Measurements from ENCODE around the gene TNS3.

TNS3 gene

GRCh38 chr7:47256016-47256415 lies 325.9 kb downstream of the TNS3 start:
- Histone ChIP-seq H3K27ac (ENCODE audit: low read length) (no peak overlapping the region), H3K27me3 (ENCODE audit: control insufficient read depth, insufficient read depth, low read length) (peaks cover 15% of the 10 kb centered on the region), H3K9me3 (ENCODE audit: control insufficient read depth, low read depth, low read length) (no peaks in the 10 kb centered on the region), H3K36me3 (ENCODE audit: control insufficient read depth, low read depth, low read length) (no peaks in the 10 kb centered on the region), H3K9ac (ENCODE audit: low read length) (no peak overlapping the region), H3K4me1 (ENCODE audit: control insufficient read depth, low read depth, low read length) (peaks cover 4% of the 10 kb centered on the region), H3K4me3 (ENCODE audit: low read length) (no peak overlapping the region)

DNA sequence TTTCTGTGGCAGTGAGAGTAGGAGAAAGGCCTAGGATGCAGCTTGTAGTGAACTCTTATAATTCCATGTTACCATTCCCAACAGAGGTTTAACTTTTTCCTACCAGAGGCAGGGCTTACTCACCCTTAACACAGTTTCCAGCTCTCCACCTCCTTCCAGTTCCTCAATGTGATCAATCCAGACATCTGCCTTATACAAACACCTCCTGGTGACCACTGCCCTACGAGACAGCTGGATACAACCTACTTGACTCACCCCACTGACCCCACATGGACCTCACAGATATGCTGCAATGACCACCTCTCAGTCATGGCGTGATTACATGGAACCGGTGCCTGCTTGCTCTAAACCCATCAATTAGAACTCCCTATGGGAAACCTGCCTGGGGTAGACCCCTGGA lies 326.5 kb downstream of the TNS3 start:
- H3K4me1 ChIP-seq (ENCODE audit: control insufficient read depth, low read depth, low read length), result peaks cover 4% of the 10 kb centered on the region
- H3K36me3 ChIP-seq (ENCODE audit: control insufficient read depth, low read depth, low read length), result no peaks in the 10 kb centered on the region
- H3K9me3 ChIP-seq (ENCODE audit: control insufficient read depth, low read depth, low read length), result no peaks in the 10 kb centered on the region
- H3K4me3 ChIP-seq (ENCODE audit: low read length), result no peak overlapping the region
- no peak overlapping the region for H3K27ac ChIP-seq (ENCODE audit: low read length)
- H3K27me3 ChIP-seq (ENCODE audit: control insufficient read depth, insufficient read depth, low read length), result peaks cover 15% of the 10 kb centered on the region
- H3K9ac ChIP-seq (ENCODE audit: low read length), result no peak overlapping the region

- Histone ChIP-seq H3K36me3 (ENCODE audit: control insufficient read depth, low read depth, low read length) (no peaks in the 10 kb centered on the region), H3K27me3 (ENCODE audit: control insufficient read depth, insufficient read depth, low read length) (peaks cover 15% of the 10 kb centered on the region), H3K9me3 (ENCODE audit: control insufficient read depth, low read depth, low read length) (no peaks in the 10 kb centered on the region), H3K9ac (ENCODE audit: low read length) (no peak overlapping the region), H3K4me1 (ENCODE audit: control insufficient read depth, low read depth, low read length) (peaks cover 4% of the 10 kb centered on the region), H3K4me3 (ENCODE audit: low read length) (no peak overlapping the region), H3K27ac (ENCODE audit: low read length) (no peak overlapping the region)
Observed at GRCh38 chr7:47255007-47255406, 326.9 kb downstream of the TNS3 start.

- no peak overlapping the region for H3K27ac ChIP-seq (ENCODE audit: low read length)
- H3K36me3 ChIP-seq (ENCODE audit: control insufficient read depth, low read depth, low read length), result no peaks in the 10 kb centered on the region
- H3K27me3 ChIP-seq (ENCODE audit: control insufficient read depth, insufficient read depth, low read length), result peaks cover 15% of the 10 kb centered on the region
- no peaks in the 10 kb centered on the region for H3K9me3 ChIP-seq (ENCODE audit: control insufficient read depth, low read depth, low read length)
- peaks cover 4% of the 10 kb centered on the region for H3K4me1 ChIP-seq (ENCODE audit: control insufficient read depth, low read depth, low read length)
- H3K9ac ChIP-seq (ENCODE audit: low read length), result peak overlapping the region; percentile 10
- peak overlapping the region; percentile 58 for H3K4me3 ChIP-seq (ENCODE audit: low read length)
Observed at GRCh38 chr7:47254081-47254977, 327.6 kb downstream of the TNS3 start.

DNA sequence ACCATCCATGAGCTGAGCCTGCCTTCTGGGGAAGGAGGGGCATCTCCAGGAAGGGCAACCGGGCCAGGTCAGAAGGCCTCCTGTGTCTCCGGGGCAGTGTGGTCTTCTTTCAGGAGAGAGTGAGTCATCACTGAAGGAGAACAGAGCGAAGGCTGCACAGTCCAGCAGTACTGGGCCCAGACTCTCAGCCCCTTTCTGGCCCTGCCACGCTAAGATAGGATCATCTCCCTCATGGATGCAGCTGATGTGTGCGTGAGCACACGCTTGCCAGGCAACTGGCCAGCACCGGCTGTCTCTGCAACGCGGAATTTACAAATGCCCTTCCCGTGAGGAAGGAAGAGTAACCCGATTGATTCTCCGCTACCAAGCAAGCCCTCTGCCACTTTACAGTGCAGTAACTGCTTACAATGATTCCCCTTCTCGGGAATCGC lies 328.2 kb downstream of the TNS3 start:
- no peaks in the 10 kb centered on the region for H3K9me3 ChIP-seq (ENCODE audit: control insufficient read depth, low read depth, low read length)
- no peaks in the 10 kb centered on the region for H3K36me3 ChIP-seq (ENCODE audit: control insufficient read depth, low read depth, low read length)
- peak overlapping the region; percentile 58 for H3K4me3 ChIP-seq (ENCODE audit: low read length)
- H3K27me3 ChIP-seq (ENCODE audit: control insufficient read depth, insufficient read depth, low read length), result peaks cover 15% of the 10 kb centered on the region
- H3K27ac ChIP-seq (ENCODE audit: low read length), result no peak overlapping the region
- H3K4me1 ChIP-seq (ENCODE audit: control insufficient read depth, low read depth, low read length), result peaks cover 4% of the 10 kb centered on the region
- H3K9ac ChIP-seq (ENCODE audit: low read length), result peak overlapping the region; percentile 10

DNA sequence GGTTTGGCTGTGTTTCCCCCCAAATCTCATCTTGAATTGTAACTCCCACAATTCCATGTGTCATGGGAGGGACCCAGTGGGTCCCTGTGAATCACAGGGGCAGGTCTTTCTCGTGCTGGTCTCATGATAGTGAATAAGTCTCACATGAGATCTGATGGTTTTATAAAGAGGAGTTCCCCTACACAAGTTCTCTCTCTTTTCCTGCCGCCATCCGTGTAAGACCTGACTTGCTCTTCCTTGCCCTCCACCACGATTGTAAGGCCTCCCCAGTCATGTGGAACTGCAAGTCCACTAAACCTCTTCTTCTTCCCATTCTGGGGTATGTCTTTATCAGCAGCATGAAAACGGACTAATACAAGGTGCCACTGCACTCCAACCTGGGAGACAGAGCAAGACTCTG lies 329.2 kb downstream of the TNS3 start:
- Histone ChIP-seq H3K9me3 (ENCODE audit: control insufficient read depth, low read depth, low read length) (no peaks in the 10 kb centered on the region), H3K27ac (ENCODE audit: low read length) (no peak overlapping the region), H3K4me3 (ENCODE audit: low read length) (no peak overlapping the region), H3K27me3 (ENCODE audit: control insufficient read depth, insufficient read depth, low read length) (peaks cover 15% of the 10 kb centered on the region), H3K4me1 (ENCODE audit: control insufficient read depth, low read depth, low read length) (peaks cover 4% of the 10 kb centered on the region), H3K36me3 (ENCODE audit: control insufficient read depth, low read depth, low read length) (no peaks in the 10 kb centered on the region), H3K9ac (ENCODE audit: low read length) (no peak overlapping the region)

DNA sequence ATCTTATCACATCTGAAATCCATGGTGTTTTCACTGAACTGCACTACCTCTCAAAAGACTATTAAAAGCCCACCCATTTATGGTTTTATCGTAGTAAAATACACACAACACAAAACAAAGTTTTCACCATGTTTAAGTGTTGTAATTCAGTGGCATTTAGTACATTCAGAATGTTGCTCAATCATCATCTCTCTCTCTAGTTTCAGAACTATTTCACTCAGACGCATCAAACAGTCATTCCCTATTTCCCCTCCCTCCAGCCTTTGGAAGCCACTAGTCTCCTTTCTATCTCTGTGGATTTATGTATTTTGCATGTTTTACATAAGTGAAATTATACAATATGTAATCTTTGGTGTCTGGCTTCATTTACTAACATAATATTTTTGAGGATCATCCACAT lies 332.6 kb downstream of the TNS3 start:
- Histone ChIP-seq H3K4me3 (ENCODE audit: low read length) (no peak overlapping the region), H3K9ac (ENCODE audit: low read length) (no peak overlapping the region), H3K27ac (ENCODE audit: low read length) (no peak overlapping the region), H3K36me3 (ENCODE audit: control insufficient read depth, low read depth, low read length) (no peaks in the 10 kb centered on the region), H3K27me3 (ENCODE audit: control insufficient read depth, insufficient read depth, low read length) (peaks cover 7% of the 10 kb centered on the region), H3K9me3 (ENCODE audit: control insufficient read depth, low read depth, low read length) (no peaks in the 10 kb centered on the region), H3K4me1 (ENCODE audit: control insufficient read depth, low read depth, low read length) (peaks cover 4% of the 10 kb centered on the region)

- Histone ChIP-seq H3K9ac (ENCODE audit: low read length) (no peak overlapping the region), H3K4me1 (ENCODE audit: control insufficient read depth, low read depth, low read length) (peaks cover 3% of the 10 kb centered on the region), H3K27me3 (ENCODE audit: control insufficient read depth, insufficient read depth, low read length) (peaks cover 7% of the 10 kb centered on the region), H3K27ac (ENCODE audit: low read length) (no peak overlapping the region), H3K36me3 (ENCODE audit: control insufficient read depth, low read depth, low read length) (no peaks in the 10 kb centered on the region), H3K9me3 (ENCODE audit: control insufficient read depth, low read depth, low read length) (no peaks in the 10 kb centered on the region), H3K4me3 (ENCODE audit: low read length) (no peak overlapping the region)
Observed at GRCh38 chr7:47248797-47249196, 333.1 kb downstream of the TNS3 start.

DNA sequence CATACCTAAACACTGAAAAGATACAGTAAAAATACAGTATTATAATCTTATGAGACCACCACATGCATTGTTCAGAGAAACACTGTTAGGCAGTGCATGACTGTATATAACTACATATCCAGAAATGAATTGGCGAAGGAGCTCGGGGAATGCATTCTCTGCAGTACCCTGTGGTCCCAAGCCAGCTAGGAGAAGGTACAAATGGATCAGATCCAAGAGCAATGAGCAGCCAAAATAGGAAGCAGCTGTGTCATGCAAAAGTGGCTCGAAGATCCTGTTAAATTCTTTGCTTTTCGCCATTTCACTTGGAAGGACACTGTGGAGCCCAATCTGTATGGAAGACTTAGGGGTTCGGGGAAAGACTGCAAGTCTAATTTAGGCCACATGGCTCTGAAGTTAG lies 334.8 kb downstream of the TNS3 start:
- no peak overlapping the region for H3K4me3 ChIP-seq (ENCODE audit: low read length)
- H3K36me3 ChIP-seq (ENCODE audit: control insufficient read depth, low read depth, low read length), result no peaks in the 10 kb centered on the region
- no peaks in the 10 kb centered on the region for H3K27me3 ChIP-seq (ENCODE audit: control insufficient read depth, insufficient read depth, low read length)
- H3K27ac ChIP-seq (ENCODE audit: low read length), result no peak overlapping the region
- no peak overlapping the region for H3K9ac ChIP-seq (ENCODE audit: low read length)
- H3K9me3 ChIP-seq (ENCODE audit: control insufficient read depth, low read depth, low read length), result no peaks in the 10 kb centered on the region
- no peaks in the 10 kb centered on the region for H3K4me1 ChIP-seq (ENCODE audit: control insufficient read depth, low read depth, low read length)

- Histone ChIP-seq H3K4me1 (ENCODE audit: control insufficient read depth, low read depth, low read length) (no peaks in the 10 kb centered on the region), H3K9ac (ENCODE audit: low read length) (no peak overlapping the region), H3K9me3 (ENCODE audit: control insufficient read depth, low read depth, low read length) (no peaks in the 10 kb centered on the region), H3K27me3 (ENCODE audit: control insufficient read depth, insufficient read depth, low read length) (no peaks in the 10 kb centered on the region), H3K36me3 (ENCODE audit: control insufficient read depth, low read depth, low read length) (no peaks in the 10 kb centered on the region), H3K27ac (ENCODE audit: low read length) (no peak overlapping the region), H3K4me3 (ENCODE audit: low read length) (no peak overlapping the region)
Observed at GRCh38 chr7:47244692-47245091, 337.2 kb downstream of the TNS3 start.

DNA sequence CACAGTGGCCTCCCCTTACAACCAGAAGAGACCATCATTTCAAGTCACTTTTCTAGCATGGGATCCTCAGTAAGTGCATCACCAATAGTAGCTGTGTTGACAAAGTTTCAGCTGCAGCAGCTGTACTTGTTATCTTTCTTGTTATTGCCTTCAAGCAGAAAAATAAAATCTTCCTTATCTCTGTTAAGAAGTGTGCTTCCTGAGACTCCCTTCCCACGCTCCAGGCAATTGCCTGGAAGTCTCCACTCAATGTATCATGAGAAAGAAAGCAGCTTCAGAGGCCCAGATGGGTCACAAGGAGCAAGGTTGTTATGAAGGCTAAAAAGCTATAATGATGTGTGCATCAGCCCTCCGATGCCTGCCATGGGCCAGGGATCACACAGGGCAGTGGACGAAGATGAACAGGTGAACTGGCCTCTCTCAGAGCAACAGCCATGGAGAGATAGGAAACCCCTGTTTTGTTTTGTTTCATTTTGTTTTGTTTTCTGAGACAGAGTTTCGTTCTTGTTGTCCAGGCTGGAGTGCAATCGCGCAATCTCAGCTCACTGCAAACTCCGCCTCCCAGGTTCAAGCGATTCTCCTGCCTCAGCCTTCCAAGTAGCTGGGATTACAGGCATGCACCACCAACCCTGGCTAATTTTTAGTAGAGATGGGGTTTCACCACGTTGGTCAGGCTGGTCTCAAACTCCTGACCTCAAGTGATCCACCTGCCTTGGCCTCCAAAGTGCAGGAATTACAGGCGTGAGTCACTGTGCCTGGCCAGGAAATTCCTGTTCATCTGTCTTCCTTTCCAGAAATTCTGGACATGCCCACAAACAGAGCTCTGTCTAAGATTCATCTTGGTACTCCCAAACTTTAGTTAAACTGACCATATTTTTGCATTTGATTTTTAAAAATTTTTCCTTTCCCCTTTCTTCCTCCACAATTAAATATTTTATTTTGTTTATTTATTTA lies 340.5 kb downstream of the TNS3 start:
- H3K9ac ChIP-seq (ENCODE audit: low read length), result no peak overlapping the region
- no peaks in the 10 kb centered on the region for H3K27me3 ChIP-seq (ENCODE audit: control insufficient read depth, insufficient read depth, low read length)
- no peaks in the 10 kb centered on the region for H3K4me1 ChIP-seq (ENCODE audit: control insufficient read depth, low read depth, low read length)
- H3K27ac ChIP-seq (ENCODE audit: low read length), result no peak overlapping the region
- H3K9me3 ChIP-seq (ENCODE audit: control insufficient read depth, low read depth, low read length), result no peaks in the 10 kb centered on the region
- H3K4me3 ChIP-seq (ENCODE audit: low read length), result no peak overlapping the region
- no peaks in the 10 kb centered on the region for H3K36me3 ChIP-seq (ENCODE audit: control insufficient read depth, low read depth, low read length)
